ENCODE data around the gene VPS39.

VPS39 gene

DNA sequence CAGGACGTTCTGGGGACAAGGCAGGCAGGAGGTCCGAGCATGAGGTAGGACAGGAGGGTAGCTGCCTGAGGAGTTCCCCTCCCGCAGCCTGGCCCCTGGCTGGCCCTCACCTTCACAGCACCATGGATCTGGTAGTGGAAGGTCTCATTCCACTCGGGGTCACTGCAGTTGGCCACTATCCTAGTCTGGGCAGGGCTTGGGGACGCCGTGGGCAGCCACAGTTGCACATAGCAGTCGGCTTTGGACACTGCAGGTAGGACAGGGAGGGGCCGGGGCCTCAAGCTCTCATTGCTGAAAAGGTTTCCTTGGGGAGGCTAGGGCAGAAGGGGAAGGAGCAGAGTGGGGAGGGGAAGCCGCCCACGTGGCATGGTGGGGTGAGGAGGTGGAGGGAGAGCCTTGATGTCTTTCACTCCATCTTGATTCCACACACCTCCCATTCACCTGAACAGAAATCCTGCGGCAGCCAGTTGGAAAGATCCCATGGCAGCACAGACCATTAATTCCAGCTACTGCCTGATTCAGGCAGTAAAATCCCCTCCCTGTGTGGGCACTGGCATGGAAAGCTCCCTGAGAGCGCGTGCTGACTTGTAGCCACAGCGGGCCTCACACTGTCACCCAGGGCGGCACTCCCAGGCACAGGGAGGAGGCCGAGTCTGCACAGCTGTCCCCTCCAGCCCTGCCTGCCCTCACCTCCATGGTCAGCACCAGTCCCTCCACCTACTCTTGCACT is 53.7 kb downstream of the VPS39 start:
- TF ChIP-seq EZH2phosphoT487 (IDR thresholded peaks at IDR 0.05; ENCODE audit: borderline replicate concordance) (no peak), CTCF (conservative IDR thresholded peaks at IDR 0.05; ENCODE audit: low read length) (no peak)
- Histone ChIP-seq H3K9ac (ENCODE audit: low read depth, low read length, poor library complexity, severe bottlenecking) (no peak overlapping the region), H3K79me2 (ENCODE audit: insufficient read depth, low read length) (no peaks in the 10 kb centered on the region)

DNA sequence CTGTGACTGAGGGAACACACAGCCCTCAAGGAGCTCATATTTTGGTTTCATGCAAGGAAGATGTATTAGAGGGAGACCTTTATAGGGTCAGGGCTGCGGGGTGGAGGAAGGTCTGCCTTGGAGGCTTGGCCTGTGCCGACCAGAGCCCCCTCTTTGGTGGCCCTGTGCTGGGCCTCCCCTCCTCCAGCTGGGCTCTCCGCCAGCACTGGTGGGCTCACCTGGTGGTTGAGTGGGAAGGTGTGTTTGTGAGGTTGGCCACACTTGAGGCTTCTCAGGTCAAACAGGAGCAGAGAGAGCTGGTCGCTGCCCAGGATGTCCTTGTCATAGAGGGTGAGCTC is 54.3 kb downstream of the VPS39 start:
- Histone ChIP-seq H3K79me2 (ENCODE audit: insufficient read depth, low read length) (no peaks in the 10 kb centered on the region), H3K9ac (ENCODE audit: low read depth, low read length, poor library complexity, severe bottlenecking) (no peak overlapping the region), H3F3A (ENCODE audit: low read depth) (no peaks in the 10 kb centered on the region), H3K36me3 (ENCODE audit: insufficient read depth, low read length) (no peaks in the 10 kb centered on the region; the same call in 1 of the 2 replicates), H3K4me2 (ENCODE audit: low read depth, low read length, poor library complexity, severe bottlenecking) (no peak overlapping the region), H3K9me2 (replicated peaks; ENCODE audit: low read depth, low read length) (no peaks in the 10 kb centered on the region), H3K27me3 (ENCODE audit: insufficient read depth, low read length, poor library complexity, severe bottlenecking) (no peaks in the 10 kb centered on the region), H3K4me1 (ENCODE audit: insufficient read depth, low read length, poor library complexity, severe bottlenecking) (peaks cover 4% of the 10 kb centered on the region), H4K20me1 (ENCODE audit: insufficient read depth, low read length, poor library complexity, severe bottlenecking) (no peaks in the 10 kb centered on the region), H3K9me3 (ENCODE audit: insufficient read depth, low read depth, low read length) (no peaks in the 10 kb centered on the region), H3K4me3 (ENCODE audit: low read length, poor library complexity, severe bottlenecking) (no peak overlapping the region), H2AFZ (ENCODE audit: low read length) (no peak overlapping the region)
- no peak for TF ChIP-seq EZH2phosphoT487 (IDR thresholded peaks at IDR 0.05; ENCODE audit: borderline replicate concordance)
- no peak for TF ChIP-seq CTCF (conservative IDR thresholded peaks at IDR 0.05; ENCODE audit: low read length)

More for the DNA sequence above, 53.7 kb downstream of the VPS39 start:
- no peak overlapping the region for H3K4me2 ChIP-seq (ENCODE audit: low read depth, low read length, poor library complexity, severe bottlenecking)
- H2AFZ ChIP-seq (ENCODE audit: low read length): no peak overlapping the region
- no peaks in the 10 kb centered on the region for H3K27me3 ChIP-seq (ENCODE audit: insufficient read depth, low read length, poor library complexity, severe bottlenecking)
- H3K9me3 ChIP-seq (ENCODE audit: insufficient read depth, low read depth, low read length): no peaks in the 10 kb centered on the region
- peaks cover 3% of the 10 kb centered on the region; the same call in 1 of the 2 replicates for H3K36me3 ChIP-seq (ENCODE audit: insufficient read depth, low read length)
- H3K4me1 ChIP-seq (ENCODE audit: insufficient read depth, low read length, poor library complexity, severe bottlenecking): peaks cover 4% of the 10 kb centered on the region
- H4K20me1 ChIP-seq (ENCODE audit: insufficient read depth, low read length, poor library complexity, severe bottlenecking): no peaks in the 10 kb centered on the region
- H3F3A ChIP-seq (ENCODE audit: low read depth): no peaks in the 10 kb centered on the region
- no peaks in the 10 kb centered on the region for H3K9me2 ChIP-seq (replicated peaks; ENCODE audit: low read depth, low read length)
- no peak overlapping the region for H3K4me3 ChIP-seq (ENCODE audit: low read length, poor library complexity, severe bottlenecking)

- Histone ChIP-seq H3F3A (ENCODE audit: low read depth) (no peaks in the 10 kb centered on the region), H3K4me3 (ENCODE audit: low read length, poor library complexity, severe bottlenecking) (no peak overlapping the region), H3K9ac (ENCODE audit: low read depth, low read length, poor library complexity, severe bottlenecking) (no peak overlapping the region), H3K36me3 (ENCODE audit: insufficient read depth, low read length) (no peaks in the 10 kb centered on the region), H3K4me1 (ENCODE audit: insufficient read depth, low read length, poor library complexity, severe bottlenecking) (peaks cover 4% of the 10 kb centered on the region), H3K79me2 (ENCODE audit: insufficient read depth, low read length) (no peaks in the 10 kb centered on the region), H3K9me3 (ENCODE audit: insufficient read depth, low read depth, low read length) (no peaks in the 10 kb centered on the region), H3K9me2 (replicated peaks; ENCODE audit: low read depth, low read length) (no peaks in the 10 kb centered on the region), H4K20me1 (ENCODE audit: insufficient read depth, low read length, poor library complexity, severe bottlenecking) (no peaks in the 10 kb centered on the region), H2AFZ (ENCODE audit: low read length) (no peak overlapping the region; the same call in 1 of the 2 replicates), H3K27me3 (ENCODE audit: insufficient read depth, low read length, poor library complexity, severe bottlenecking) (no peaks in the 10 kb centered on the region), H3K4me2 (ENCODE audit: low read depth, low read length, poor library complexity, severe bottlenecking) (no peak overlapping the region)
- TF ChIP-seq EZH2phosphoT487 (IDR thresholded peaks at IDR 0.05; ENCODE audit: borderline replicate concordance) (no peak), CTCF (conservative IDR thresholded peaks at IDR 0.05; ENCODE audit: low read length) (no peak)
Measured at GRCh38 chr15:42152921-42153698, 55.0 kb downstream of the VPS39 start.

Data from Loucy (cell line).